GM11168 (cell line): ENCODE measurements around the gene SPEM2.

Source experiments
- in situ Hi-C: fragments of 300-500 bp; cut with MboI; formaldehyde crosslinking; loops from one replicate; pipeline ENCODE4 v1.12.0; 2022; ENCODE audit warnings: low sequenced_read_pairs; ENCODE audit not compliant: unreplicated experiment

SPEM2 gene

DNA sequence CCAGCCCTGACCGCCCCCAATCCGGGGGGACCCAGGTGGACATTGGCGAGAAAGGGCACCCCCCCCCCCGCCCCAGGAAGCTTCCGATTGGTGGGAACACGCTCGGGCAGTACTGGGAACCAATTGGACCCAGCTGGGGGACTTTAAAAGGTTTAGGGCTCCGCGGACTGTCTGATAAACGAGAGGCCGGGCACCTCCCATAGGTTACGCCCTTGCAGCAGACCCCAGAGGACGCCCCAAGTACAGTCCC lies 21.8 kb upstream of the SPEM2 start:
- in situ Hi-C loops = no loop called here

- in situ Hi-C loops = no loop called here
These were observed 21.3 kb upstream of the SPEM2 start, which contains the start of gene TMEM256 for GRCh38 chr17:7403977-7404736. Gene TMEM256, minus strand, starts transcription at chr17:7404097. Its CDS starts 13 bp downstream, at chr17:7404084.

GRCh38 chr17:7404737-7405349 lies 20.6 kb upstream of the SPEM2 start:
- in situ Hi-C loops = no loop called here

GRCh38 chr17:7405350-7406234 lies 19.8 kb upstream of the SPEM2 start:
- in situ Hi-C loops = no loop called here

DNA sequence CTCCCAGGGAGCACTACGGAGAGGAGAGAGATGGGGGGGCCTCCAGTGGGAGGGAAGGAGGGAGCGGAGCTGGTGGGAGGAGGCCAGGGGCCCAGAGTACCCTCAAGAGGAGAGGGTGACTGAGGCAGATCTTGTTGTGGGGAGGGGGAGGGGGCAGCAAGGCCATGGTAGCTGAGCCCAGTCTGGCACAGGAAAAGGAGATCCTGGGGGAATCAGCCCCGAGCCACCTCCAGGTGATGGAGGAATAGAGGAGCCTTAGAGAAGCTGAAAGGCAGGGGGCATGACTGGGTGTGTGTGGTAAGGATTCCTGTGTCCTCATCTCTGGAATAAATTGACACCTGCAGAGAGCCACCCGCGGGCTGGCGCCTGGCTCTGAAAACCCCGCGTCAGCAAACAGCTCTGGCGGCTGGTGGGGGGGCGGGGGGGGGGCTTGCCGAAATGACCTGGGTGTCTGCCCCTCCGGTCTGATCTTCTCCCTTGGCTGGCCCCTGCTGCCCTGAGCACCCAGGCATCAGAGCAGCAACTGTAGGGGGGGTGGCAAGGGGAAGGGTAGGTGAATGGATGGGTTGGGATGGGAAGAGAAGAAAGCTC lies 19.1 kb upstream of the SPEM2 start:
- in situ Hi-C loops = no loop called here

DNA sequence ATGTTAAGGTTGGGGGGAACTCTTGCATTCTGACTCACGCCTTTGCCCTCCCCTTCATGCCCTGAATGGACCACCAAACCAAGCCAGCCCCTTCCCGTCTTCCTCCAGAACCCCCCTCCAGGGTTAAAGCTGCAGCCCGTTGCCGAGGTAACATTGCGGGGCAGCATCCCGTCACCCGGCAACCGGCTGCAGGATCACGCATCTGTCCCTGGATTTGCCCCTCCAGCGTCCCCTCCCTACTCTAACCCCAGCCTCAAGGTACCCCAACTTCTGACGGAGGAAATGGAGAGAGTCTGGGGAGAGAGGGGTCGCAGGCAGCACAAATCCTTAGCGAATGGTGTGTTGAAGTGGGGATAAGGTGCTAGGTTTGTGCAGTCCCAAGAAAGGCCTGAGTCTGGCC lies 18.3 kb upstream of the SPEM2 start:
- in situ Hi-C loops = no loop called here

GRCh38 chr17:7407485-7408251 lies 17.7 kb upstream of the SPEM2 start, which contains the start of gene NLGN2:
Gene NLGN2, plus strand, starts transcription at chr17:7407845. Its CDS starts 411 bp downstream, at chr17:7408256.
- in situ Hi-C loops = no loop called here

GRCh38 chr17:7408252-7408727 lies 17.1 kb upstream of the SPEM2 start:
- in situ Hi-C loops = no loop called here

DNA sequence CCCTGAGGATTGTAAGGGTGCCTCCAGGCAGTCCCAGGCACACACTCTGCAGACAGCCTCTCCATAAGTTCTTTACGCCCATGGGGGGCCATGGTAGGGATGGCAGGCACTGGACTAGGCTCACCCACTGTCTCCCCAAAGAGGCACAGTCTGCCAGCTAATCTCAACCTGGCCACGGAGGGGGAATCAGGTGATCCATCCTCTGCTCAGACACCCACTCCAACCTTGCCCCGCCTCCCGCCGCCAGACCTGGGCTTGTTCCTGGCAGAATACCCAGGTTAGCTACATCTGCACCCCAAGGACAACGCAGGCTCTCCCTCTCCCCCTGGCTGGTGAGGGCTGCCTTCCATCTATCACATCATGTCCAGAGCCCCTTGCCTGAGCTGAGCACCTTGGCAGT lies 16.6 kb upstream of the SPEM2 start:
- in situ Hi-C loops = no loop called here

DNA sequence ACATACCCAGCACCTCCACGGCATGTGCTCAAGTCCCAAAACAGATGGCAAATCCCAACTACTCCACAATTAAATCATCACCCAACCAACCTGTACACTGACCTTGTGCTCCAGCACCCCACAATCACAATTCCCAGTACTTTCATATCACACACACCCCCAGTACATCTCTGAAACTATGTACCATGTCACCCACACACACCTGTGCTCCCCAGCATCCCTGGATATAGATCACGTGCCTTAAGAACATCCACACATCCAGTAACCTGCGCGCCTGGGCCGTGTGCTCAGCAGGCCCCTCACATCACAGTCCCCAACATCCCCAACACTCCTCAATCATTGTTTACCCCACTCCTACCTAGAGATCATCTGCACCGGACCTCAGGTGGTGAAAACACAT lies 15.7 kb upstream of the SPEM2 start:
- in situ Hi-C loops = no loop called here

DNA sequence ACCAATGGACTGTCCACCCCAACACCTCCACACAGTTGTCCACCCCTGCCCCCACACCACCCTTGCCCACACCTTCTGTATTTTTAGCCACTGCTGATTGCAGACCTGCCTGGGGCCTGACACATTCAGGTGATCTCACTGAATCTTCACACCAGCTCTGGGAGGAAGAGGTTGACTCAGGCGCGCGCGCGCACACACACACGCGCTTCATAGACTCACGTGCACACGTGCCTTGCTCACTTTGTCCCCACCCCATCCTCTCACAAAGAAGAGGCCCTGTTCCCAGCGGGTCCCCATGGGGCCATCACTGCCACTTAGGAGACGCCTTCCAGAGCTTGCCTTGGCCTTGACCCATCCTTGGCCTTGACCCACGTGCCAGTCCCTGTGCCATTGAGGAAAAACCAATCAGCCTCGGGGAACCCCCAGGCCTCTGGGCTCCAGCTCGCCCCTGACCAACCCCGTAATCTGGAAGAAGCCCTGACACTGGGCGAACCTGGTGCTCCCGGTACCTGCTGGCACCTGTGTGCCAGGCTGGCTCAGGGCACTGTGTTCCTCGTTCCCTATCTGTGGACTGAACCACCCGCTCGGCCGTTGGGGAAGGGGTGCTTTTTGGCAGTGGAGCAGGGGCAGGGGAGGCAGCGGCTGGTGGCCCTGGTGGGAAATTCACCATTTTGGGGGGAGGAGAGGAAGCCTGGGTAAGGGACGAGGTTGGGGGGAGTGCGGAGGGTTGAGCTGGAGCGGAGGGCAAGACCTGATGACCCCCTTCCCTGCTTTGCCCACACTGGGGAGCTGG lies 14.6 kb upstream of the SPEM2 start:
- in situ Hi-C loops = no loop called here

DNA sequence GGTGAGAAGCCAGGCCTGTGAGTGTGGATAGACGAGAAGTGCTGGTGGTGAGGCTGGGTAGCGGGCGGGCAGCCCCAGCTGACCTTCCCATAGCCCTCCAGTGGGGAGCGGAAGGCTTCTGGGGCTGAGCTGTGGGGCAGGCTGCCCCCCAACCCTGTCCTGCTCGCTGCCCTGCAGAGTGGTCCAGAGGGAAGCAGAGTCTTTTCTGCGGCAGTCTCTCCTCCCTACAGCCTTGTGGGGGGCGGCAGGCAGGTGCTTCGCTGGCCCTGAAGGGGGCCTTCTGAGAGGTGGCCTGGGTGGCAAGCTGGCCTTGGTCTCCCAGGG lies 14.0 kb upstream of the SPEM2 start:
- in situ Hi-C loops = no loop called here

DNA sequence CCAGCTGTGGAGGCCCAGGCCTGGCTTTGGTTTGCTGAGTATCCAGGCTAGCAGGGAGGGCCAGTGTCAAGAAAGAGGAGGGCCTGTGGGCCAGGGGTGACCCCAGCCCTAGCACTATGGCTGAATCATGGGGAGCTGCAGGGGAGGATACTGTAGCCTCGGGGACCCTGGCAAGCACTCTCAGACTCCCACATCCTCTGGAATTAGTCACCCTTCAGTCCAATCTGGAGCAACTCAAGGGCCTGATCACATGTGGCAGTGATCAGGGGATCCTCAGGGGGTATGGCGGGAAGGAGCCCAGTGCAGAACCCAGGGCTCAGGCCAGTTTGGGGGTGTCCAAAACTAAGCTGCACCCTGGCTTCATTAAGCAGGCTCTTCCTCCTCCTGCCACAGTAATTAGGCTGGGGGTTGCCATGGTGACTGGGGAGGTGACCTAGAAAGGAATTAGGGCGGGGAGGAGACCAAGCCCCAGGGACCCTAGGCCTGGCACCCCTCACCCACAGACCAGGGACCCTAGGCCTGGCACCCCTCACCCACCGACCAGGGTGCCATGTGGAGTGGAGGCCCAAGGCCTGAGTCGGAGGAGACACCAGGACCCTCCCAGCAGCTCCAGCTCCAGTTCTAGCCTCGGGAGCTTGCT lies 11.9 kb upstream of the SPEM2 start:
- in situ Hi-C loops = no loop called here

DNA sequence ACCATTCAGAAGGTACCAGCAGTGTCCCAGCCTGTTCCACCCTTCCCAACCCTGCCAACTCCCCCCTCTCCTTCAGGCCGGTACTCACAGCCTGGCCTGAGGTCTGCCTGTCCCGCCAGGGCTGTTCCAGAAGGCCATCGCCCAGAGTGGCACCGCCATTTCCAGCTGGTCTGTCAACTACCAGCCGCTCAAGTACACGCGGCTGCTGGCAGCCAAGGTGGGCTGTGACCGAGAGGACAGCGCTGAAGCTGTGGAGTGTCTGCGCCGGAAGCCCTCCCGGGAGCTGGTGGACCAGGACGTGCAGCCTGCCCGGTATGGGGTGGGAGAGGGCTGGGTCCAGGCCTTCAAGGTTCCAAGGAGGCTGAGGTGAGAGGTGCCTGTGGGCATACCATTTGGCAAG lies 10.6 kb upstream of the SPEM2 start:
- in situ Hi-C loops = no loop called here

DNA sequence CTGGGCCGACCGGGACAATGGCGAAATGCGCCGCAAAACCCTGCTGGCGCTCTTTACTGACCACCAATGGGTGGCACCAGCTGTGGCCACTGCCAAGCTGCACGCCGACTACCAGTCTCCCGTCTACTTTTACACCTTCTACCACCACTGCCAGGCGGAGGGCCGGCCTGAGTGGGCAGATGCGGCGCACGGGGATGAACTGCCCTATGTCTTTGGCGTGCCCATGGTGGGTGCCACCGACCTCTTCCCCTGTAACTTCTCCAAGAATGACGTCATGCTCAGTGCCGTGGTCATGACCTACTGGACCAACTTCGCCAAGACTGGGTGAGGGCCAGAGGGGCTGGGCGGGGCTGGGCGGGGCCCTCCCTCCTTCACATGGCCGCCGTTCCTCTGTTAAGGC lies 9.6 kb upstream of the SPEM2 start:
- in situ Hi-C loops = no loop called here

GRCh38 chr17:7416323-7416722 lies 9.1 kb upstream of the SPEM2 start:
- in situ Hi-C loops = no loop called here

DNA sequence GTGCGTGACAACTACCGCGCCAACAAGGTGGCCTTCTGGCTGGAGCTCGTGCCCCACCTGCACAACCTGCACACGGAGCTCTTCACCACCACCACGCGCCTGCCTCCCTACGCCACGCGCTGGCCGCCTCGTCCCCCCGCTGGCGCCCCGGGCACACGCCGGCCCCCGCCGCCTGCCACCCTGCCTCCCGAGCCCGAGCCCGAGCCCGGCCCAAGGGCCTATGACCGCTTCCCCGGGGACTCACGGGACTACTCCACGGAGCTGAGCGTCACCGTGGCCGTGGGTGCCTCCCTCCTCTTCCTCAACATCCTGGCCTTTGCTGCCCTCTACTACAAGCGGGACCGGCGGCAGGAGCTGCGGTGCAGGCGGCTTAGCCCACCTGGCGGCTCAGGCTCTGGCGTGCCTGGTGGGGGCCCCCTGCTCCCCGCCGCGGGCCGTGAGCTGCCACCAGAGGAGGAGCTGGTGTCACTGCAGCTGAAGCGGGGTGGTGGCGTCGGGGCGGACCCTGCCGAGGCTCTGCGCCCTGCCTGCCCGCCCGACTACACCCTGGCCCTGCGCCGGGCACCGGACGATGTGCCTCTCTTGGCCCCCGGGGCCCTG lies 8.3 kb upstream of the SPEM2 start:
- in situ Hi-C loops = no loop called here

DNA sequence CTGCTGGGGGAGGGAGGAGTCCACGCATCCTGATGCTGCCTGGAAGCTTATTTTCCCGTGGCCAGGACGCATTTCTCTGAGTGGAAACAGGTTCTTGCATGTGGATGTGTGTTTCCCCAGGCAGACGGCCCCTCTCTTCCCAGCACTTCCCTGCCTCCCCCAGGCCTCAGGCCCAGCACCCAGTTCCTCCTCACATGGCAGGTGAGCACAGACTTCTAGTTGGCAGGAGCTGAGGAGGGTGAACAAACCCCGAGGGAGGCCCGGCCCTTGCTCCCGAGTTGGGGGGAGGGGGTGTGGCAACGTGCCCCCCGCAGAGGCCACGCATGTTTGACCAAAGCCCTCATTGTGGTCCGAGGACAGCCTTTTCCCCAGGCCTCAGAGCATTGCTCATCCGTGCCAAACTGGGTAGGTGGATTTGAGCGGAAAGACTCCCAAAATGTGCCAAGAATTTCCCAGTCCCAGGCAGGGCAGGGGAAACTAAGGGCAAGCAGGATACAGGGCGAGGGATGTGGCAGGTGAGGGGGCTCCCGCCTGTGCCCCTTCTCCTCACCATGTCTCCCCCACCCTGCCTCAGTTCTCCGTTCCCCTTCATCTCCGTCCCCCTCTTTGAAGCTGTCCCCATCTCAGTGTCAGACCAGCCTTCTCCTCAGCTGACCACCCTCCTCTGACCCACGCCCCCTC lies 6.8 kb upstream of the SPEM2 start:
- in situ Hi-C loops = no loop called here
